ENCODE measurements around the gene NR3C1. TPM values are rescaled to one million over a fixed set of nuclear protein-coding genes. Genes with fewer than 3 reads are reported as not detected.

Gene NR3C1
- total and polyA plus RNA-seq, 2 of the 4 experiments (the other 2 are of a cell fraction): 13.7 to 77.4 TPM

- Histone ChIP-seq H3K56ac (ENCODE audit: extremely low read depth, insufficient read depth, low read length) (no peak overlapping the region), H3K9me3 (ENCODE audit: control insufficient read depth, insufficient read depth, low read length) (no peaks in the 10 kb centered on the region), H3K9me1 (ENCODE audit: insufficient read depth, low read length) (0 out of 2 replicates have a peak, but pooled peaks cover 3% of the 10 kb centered on the region), H3K36me3 (ENCODE audit: control insufficient read depth, insufficient read depth, low read length) (peaks cover 15% of the 10 kb centered on the region), H2AFZ (replicated peaks; ENCODE audit: low read length, poor library complexity) (no peak overlapping the region), H4K91ac (ENCODE audit: insufficient read depth, low read depth, low read length) (no peak overlapping the region), H3K4ac (ENCODE audit: low read depth, low read length) (no peak overlapping the region), H3K18ac (ENCODE audit: low read depth, low read length) (no peak overlapping the region), H2BK15ac (ENCODE audit: low read depth, low read length) (no peak overlapping the region), H2AK5ac (ENCODE audit: low read depth, low read length) (no peak overlapping the region), H2BK5ac (ENCODE audit: low read depth, low read length, poor library complexity, severe bottlenecking) (no peak overlapping the region), H2BK120ac (ENCODE audit: low read depth, low read length) (no peak overlapping the region), H3K27me3 (ENCODE audit: control insufficient read depth, insufficient read depth, low read length) (no peaks in the 10 kb centered on the region), H4K20me1 (ENCODE audit: insufficient read depth, low read length) (no peaks in the 10 kb centered on the region), H3K14ac (replicated peaks; ENCODE audit: low read depth, low read length) (no peak overlapping the region), H4K8ac (ENCODE audit: low read depth in 2 of 2, low read length in 2 of 2) (no peak overlapping the region), H3K79me1 (ENCODE audit: low read depth in 1 of 2, low read length in 2 of 2) (peaks cover 13 to 20% of the 10 kb centered on the region in 2 experiments), H3K4me3 (ENCODE audit: insufficient read depth, low read depth, low read length) (no peak overlapping the region), H3K23ac (ENCODE audit: low read depth, low read length) (no peak overlapping the region), H3K27ac (ENCODE audit: insufficient read depth, low read length) (no peak overlapping the region), H2AK9ac (replicated peaks; ENCODE audit: low read depth, low read length, poor library complexity) (no peak overlapping the region), H2BK20ac (ENCODE audit: low read depth, low read length) (no peak overlapping the region), H3K9ac (ENCODE audit: low read depth, low read length) (no peak overlapping the region), H3K4me2 (ENCODE audit: low read depth, low read length) (no peak overlapping the region), H4K5ac (ENCODE audit: low read depth, low read length) (no peak overlapping the region), H3K4me1 (ENCODE audit: control insufficient read depth, insufficient read depth, low read length) (no peaks in the 10 kb centered on the region)
- intact Hi-C loops (cut with micrococcal nuclease): no loop called here
- TF ChIP-seq CHD1 (IDR thresholded peaks at IDR 0.05; ENCODE audit: low read depth, low read length) (no peak), ELK1 (IDR thresholded peaks at IDR 0.05; ENCODE audit: borderline replicate concordance, low read depth, low read length) (no peak), POLR2A (IDR thresholded peaks at IDR 0.05; ENCODE audit: low read depth, low read length) (no peak), BHLHE40 (IDR thresholded peaks at IDR 0.05; ENCODE audit: low read depth, low read length) (no peak), SMC3 (IDR thresholded peaks at IDR 0.05; ENCODE audit: low read depth, low read length) (no peak), MXI1 (IDR thresholded peaks at IDR 0.05; ENCODE audit: borderline replicate concordance, low read depth, low read length) (no peak), RCOR1 (IDR thresholded peaks at IDR 0.05; ENCODE audit: insufficient replicate concordance, low read length) (no peak), USF2 (IDR thresholded peaks at IDR 0.05; ENCODE audit: low read depth, low read length) (no peak)
- POLR2A ChIA-PET (ENCODE audit: unreplicated experiment): no interaction called here
- in situ Hi-C loops (cut with MboI; ENCODE audit: low sequenced_read_pairs): no loop called here
- dilution Hi-C loops (cut with HindIII; ENCODE audit: low sequenced_read_pairs, unreplicated experiment): no loop called here
- no TSS peak for BruUV-seq (replicated peaks)
- CTCF ChIA-PET: interaction anchor here (0.5 to 1.1 kb wide), 2 partner anchors 11 to 540 kb away, joined by 3 to 4 read pairs; no protein-coding TSS in a partner anchor
- no CpG with 5 or more reads among the region's 2 CpGs for WGBS, 2 experiments (ENCODE audit: extremely low coverage in 2 of 2, insufficient read length in 1 of 2)
- ATAC-seq (ENCODE audit: low read depth): no peak
- no peak for DNase-seq
These were observed 113.4 kb downstream of the NR3C1 start for GRCh38 chr5:143290125-143290524.
